Renal pelvis (tissue), 12 donors: ENCODE results near the gene ARRDC4. TPM values are rescaled to one million over a fixed set of nuclear protein-coding genes. Genes with fewer than 3 reads are reported as not detected.

ENCODE experiments used
- DNase-seq: peaks from one replicate; pipeline ENCODE4 v3.0.0-alpha.2; 2013
- long read RNA-seq, 16 experiments: transcript quantifications; one replicate each; lab custom pipeline, GENCODE V29; 2026
- polyA plus RNA-seq, 3 donors: library from polyadenylated mRNA; unstranded; fragments of 120-200 nt; gene quantifications; one replicate each; pipeline ENCODE4 v1.2.1, GENCODE V29; 2013; ENCODE audit not compliant: insufficient read length in 3 of 3

Gene ARRDC4, protein sequence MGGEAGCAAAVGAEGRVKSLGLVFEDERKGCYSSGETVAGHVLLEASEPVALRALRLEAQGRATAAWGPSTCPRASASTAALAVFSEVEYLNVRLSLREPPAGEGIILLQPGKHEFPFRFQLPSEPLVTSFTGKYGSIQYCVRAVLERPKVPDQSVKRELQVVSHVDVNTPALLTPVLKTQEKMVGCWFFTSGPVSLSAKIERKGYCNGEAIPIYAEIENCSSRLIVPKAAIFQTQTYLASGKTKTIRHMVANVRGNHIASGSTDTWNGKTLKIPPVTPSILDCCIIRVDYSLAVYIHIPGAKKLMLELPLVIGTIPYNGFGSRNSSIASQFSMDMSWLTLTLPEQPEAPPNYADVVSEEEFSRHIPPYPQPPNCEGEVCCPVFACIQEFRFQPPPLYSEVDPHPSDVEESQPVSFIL
- polyA plus RNA-seq = 10 to 100 TPM; 31.1 to 36.5 (median 33.6) TPM
- long read RNA-seq, donor 1, full-length matches to known transcripts = 10 of 10 reads
- long read RNA-seq, donor 1, partial matches to known transcripts = 0 of 10 reads
- long read RNA-seq, donor 1, other reads (novel, unspliced or antisense) = 0 of 10 reads
- long read RNA-seq, donor 2, full-length matches to known transcripts = 8 of 8 reads
- long read RNA-seq, donor 2, partial matches to known transcripts = 0 of 8 reads
- long read RNA-seq, donor 2, other reads (novel, unspliced or antisense) = 0 of 8 reads
- long read RNA-seq, donor 3, full-length matches to known transcripts = 4 of 30 reads
- long read RNA-seq, donor 3, partial matches to known transcripts = 26 of 30 reads
- long read RNA-seq, donor 3, other reads (novel, unspliced or antisense) = 0 of 30 reads
- long read RNA-seq, donor 4, full-length matches to known transcripts = 3 of 33 reads
- long read RNA-seq, donor 4, partial matches to known transcripts = 30 of 33 reads
- long read RNA-seq, donor 4, other reads (novel, unspliced or antisense) = 0 of 33 reads
- long read RNA-seq, donor 5, full-length matches to known transcripts = 2 of 2 reads
- long read RNA-seq, donor 5, partial matches to known transcripts = 0 of 2 reads
- long read RNA-seq, donor 5, other reads (novel, unspliced or antisense) = 0 of 2 reads
- long read RNA-seq, donor 6, full-length matches to known transcripts = 15 of 15 reads
- long read RNA-seq, donor 6, partial matches to known transcripts = 0 of 15 reads
- long read RNA-seq, donor 6, other reads (novel, unspliced or antisense) = 0 of 15 reads
- long read RNA-seq, donor 7, full-length matches to known transcripts = 12 of 17 reads
- long read RNA-seq, donor 7, partial matches to known transcripts = 5 of 17 reads
- long read RNA-seq, donor 7, other reads (novel, unspliced or antisense) = 0 of 17 reads
- long read RNA-seq, donor 8, full-length matches to known transcripts = 1 of 23 reads
- long read RNA-seq, donor 8, partial matches to known transcripts = 22 of 23 reads
- long read RNA-seq, donor 8, other reads (novel, unspliced or antisense) = 0 of 23 reads
- long read RNA-seq, donor 9, full-length matches to known transcripts = 6 of 57 reads
- long read RNA-seq, donor 9, partial matches to known transcripts = 51 of 57 reads
- long read RNA-seq, donor 9, other reads (novel, unspliced or antisense) = 0 of 57 reads
- long read RNA-seq, donor 10, full-length matches to known transcripts = 4 of 4 reads
- long read RNA-seq, donor 10, partial matches to known transcripts = 0 of 4 reads
- long read RNA-seq, donor 10, other reads (novel, unspliced or antisense) = 0 of 4 reads
- long read RNA-seq, donor 11, full-length matches to known transcripts = 6 of 6 reads
- long read RNA-seq, donor 11, partial matches to known transcripts = 0 of 6 reads
- long read RNA-seq, donor 11, other reads (novel, unspliced or antisense) = 0 of 6 reads
- long read RNA-seq, donor 12, full-length matches to known transcripts = 7 of 7 reads
- long read RNA-seq, donor 12, partial matches to known transcripts = 0 of 7 reads
- long read RNA-seq, donor 12, other reads (novel, unspliced or antisense) = 0 of 7 reads
- long read RNA-seq, donor 13, full-length matches to known transcripts = 4 of 4 reads
- long read RNA-seq, donor 13, partial matches to known transcripts = 0 of 4 reads
- long read RNA-seq, donor 13, other reads (novel, unspliced or antisense) = 0 of 4 reads
- long read RNA-seq, donor 14 = 0 reads
- long read RNA-seq, donor 15 = 0 reads
- long read RNA-seq, donor 16, full-length matches to known transcripts = 2 of 27 reads
- long read RNA-seq, donor 16, partial matches to known transcripts = 25 of 27 reads
- long read RNA-seq, donor 16, other reads (novel, unspliced or antisense) = 0 of 27 reads

DNA sequence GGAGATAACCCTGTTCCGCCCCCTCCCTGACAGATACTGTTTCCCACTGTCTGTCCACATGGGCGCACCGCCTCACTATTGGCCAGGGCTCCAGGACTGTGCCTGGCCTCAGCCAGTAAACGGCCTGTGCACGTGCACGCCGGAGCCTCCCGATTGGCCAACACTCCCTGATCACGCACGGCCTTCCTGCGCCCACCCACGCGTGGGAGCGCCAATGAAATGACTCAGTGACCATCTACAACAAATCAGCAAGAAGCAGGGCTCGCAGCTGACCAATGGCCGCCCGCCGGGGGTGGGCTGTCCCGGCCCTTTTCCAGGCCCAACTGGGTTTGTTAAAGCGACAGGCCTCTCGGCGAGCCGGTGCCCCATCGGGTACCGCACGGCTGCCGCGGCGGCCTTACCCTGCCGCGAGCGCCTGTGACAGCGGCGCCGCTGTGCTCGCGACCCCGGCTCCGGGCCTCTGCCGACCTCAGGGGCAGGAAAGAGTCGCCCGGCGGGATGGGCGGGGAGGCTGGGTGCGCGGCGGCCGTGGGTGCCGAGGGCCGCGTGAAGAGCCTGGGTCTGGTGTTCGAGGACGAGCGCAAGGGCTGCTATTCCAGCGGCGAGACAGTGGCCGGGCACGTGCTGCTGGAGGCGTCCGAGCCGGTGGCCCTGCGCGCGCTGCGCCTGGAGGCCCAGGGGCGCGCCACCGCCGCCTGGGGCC lies at the start of gene ARRDC4:
ARRDC4 (plus strand) TSS at position 340 of the 703 bp plus-strand sequence; CDS start at position 499, 159 bp downstream.
- peak; percentile 100 for DNase-seq

DNA sequence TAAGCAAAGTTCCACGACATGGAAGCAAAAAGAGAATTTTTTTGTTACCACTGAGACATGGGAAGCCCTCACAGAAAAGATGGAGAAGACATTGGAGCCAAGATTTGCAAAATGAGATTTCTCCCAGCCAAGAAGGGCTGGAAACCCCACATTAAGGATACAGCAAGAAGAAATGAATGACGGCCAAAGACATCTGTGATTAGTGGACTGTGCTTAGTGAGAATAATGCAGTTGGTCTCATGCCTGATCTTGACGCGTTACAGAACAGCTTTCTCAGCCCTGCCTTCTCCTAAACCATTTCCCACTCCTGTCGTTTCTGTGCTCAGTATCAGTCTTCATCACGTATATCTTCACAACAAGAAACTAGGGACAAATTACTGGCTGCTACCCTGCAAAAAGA lies 45.8 kb upstream of the ARRDC4 start:
- no peak for DNase-seq

DNA sequence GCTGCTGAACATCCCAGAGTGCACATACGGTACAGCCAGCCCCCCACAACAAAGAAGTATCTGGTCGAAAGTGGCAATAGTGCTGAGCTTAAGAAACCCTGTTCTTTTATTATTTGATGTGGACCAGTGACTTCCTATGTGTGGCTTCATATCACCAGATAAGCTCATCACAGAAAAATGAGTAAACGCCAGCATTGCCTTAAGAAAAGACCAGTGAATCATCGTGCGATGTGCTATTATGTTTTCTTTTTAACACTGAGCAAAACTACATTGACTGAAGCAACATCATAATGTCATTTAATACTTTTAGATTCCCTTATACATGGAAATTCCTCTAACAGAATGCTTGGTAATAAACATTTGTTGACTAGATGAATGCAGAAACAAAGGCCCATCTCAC lies 45.2 kb upstream of the ARRDC4 start:
- DNase-seq = no peak

DNA sequence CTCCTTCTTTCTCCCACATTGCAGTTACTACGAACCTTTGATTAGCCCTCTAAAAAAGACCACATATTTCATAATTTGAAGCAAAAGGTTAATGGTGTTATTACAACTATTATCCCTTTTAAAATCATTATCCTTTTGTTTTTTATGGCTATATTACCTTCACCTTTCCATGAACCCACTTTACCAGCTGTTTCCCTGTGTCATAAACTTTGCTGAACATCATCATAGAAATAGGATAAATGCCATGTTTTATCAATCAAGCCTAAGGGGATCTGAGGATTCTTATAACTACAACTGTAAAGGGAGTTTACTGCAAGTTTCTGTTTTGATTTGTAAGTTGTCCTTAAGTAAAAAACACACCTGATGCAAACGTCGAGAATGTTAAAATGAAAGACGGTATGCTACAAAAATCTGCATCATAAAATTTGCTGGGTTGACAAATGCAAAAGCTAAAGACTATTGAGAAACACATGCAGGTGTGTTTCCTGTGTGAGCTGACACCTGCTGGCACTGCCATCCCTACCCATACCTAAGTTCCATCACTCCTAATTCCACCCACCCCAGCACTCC lies 39.1 kb upstream of the ARRDC4 start:
- no peak for DNase-seq

DNA sequence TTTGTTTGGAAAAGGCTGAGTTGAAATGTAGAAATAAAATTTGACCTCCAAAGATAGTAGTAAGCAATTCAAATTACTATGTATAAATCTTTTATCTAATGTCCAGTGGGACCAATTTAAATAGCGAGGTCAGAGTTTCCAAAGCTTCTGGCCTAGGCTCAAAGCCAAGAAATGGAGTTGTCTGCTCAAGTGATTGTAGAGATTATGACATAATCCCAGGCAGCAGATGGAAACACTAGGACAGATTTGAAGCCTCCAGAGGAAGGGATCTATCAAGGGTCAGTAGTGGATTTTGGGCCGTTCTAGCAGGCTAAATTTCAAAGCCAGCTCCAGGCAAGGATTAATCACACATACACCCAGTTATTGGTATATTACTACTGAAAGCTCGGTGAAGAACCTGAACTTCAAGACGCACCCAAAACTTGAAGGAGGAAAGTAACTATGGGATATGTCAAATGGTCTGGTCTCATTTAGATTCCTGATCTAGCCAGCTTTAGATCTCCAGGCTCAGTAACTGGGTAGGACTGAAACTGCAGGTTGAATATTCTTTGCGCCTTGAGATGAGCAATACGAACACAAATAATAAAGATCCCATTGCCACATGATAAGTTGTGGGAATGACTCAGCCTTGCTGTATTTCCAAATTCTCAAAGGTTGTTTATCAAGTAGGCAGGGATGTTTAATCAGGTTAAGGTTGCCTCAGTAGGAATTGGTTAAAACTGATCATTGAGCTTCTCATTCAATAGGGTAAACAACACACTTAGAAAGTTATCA lies 30.9 kb upstream of the ARRDC4 start:
- no peak for DNase-seq

DNA sequence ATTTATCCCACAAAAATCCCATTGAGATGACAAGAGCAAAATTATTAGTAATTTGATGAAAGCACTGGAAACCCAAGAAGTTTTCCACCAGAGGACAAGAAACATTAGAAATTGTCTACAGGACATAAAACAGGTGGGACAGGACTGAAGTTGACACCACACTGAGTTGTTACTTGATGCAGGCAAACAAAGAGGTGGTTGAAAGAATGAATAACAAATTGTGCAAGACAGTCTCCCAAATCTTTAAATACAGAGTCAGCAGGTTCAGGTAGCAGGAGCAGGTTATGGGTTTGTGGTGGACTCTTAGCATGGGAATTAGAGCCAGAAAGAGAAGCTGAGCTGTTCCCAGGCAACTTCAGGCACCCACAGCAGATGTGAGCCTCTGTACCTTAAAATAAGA lies 30.3 kb upstream of the ARRDC4 start:
- DNase-seq = no peak

DNA sequence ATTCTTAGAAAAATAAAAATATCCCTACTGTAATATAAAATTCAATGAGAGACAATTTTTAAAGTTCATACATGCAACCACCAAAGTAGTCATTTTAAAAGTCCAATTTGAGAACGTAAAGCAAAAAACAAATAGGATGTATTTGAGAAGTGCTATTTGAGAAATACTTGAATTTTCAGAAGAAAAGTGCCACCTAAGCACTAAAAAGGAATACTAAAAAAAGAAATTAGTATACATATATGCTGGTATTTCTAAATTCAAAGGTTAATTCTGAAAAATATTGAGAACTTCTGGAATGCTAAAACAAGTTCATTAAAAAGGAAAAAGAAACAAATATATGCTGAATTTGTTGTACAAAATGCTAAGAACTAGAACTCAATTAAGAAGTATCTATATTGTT lies 29.2 kb upstream of the ARRDC4 start:
- DNase-seq = no peak

DNA sequence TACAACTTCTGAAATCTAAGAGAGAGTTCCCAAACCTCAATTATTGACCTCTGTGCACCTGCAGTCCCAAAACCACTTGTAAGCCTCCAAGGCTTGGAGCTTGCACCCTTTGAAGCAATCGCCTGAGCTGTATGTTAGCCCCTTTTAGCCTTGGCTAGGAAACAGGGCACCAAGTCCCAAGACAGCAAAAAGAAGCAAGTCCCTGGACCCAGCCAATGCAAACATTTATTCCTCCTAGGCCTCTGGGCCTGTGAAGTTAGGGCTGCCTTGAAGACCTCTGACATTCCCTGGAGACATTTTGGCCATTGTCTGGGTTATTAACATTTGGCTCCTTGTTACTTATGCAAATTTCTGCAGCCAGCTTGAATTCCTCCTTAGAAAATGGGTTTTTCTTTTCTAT lies 26.9 kb upstream of the ARRDC4 start:
- DNase-seq = no peak

DNA sequence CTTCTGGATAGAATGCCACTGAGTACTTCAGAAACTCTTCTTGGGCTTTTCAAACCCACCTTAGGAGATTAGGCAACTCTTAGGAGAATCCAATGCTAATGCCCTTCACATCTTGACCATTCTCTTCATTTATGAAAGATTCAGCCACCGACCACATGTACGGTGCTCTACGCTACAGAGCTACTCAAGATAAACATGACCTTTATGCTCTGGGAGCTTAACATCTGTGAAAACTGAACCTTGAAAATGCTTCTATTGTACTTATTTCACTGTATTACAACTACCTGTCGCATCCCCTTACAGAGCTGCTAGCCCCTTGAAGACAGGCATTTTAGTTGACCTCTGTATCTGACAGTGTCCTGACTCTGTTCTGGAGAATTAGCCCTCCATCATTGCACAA lies 19.5 kb upstream of the ARRDC4 start:
- no peak for DNase-seq

DNA sequence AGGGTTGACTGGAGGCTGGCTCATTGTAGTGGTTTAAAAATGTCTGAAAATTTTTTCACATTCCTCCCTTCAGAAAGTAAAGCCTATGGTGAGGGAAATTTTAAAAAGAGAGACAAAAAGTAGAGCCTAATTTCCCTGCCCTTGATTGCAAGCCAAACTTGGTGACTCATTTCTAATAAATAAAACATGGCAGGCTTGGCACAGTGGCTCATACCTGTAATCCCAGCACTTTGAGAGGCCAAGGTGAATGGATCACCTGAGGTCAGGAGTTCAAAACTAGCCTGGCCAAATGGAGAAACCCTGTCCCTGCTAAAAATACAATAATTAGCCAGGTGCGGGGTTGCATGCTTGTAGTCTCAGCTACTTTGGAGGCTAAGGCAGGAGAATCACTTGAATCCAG lies 18.9 kb upstream of the ARRDC4 start:
- no peak for DNase-seq

DNA sequence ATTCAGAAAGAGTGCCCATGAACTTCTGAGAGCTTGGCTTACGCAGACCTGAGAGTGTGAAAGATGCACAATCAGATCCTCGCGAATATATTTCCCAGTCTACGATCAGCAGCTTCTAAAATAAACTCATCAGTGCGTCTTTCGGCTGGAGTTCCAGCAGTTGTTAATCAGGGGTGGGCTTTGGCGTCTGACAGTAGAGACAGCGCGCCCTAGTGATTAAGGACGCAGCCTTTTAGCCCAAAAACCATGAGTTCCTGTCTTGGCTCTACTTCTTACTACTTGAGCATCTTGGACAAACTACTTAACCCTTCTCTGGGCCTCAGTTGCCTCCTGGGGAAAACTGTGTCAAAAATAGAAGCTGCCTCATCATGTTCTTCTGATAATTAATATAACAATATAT lies 15.8 kb upstream of the ARRDC4 start:
- no peak for DNase-seq

DNA sequence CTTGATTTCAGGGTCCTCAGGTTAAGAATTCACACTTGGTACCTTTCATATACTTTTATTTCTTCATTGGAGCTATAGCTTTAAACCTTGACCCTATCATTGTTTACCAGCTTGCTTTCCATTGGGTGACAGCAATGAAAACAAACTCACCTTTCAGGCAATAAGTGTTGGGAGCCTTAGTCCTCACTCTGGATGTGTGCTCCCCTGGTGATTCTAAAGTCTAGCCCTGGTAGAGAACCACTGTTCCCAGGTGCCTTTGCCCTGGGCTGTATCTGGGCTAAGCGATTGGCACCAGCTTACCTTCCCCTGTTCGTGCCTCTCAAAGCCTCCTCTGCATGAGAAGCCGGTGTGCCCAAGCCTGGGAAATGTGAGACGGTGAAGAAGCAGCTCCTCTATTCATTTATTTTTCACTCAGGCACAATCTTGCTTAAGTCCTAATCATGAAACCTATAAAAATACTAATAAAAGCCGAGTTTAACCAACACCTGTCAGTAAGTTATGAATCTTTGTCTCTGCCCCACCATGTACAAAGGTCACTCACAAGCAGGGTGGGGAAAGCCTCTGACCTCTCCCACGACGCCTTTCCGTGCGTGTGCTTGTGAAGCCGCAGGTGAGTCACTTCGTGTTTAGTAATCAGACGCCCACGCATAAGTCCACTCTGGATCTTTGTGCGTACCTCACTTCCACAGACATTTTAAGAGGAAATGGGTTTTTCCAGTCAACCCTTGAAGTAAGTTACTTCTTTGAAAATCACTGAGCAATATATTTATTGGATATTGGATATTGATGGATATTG lies 12.8 kb upstream of the ARRDC4 start:
- DNase-seq = no peak

DNA sequence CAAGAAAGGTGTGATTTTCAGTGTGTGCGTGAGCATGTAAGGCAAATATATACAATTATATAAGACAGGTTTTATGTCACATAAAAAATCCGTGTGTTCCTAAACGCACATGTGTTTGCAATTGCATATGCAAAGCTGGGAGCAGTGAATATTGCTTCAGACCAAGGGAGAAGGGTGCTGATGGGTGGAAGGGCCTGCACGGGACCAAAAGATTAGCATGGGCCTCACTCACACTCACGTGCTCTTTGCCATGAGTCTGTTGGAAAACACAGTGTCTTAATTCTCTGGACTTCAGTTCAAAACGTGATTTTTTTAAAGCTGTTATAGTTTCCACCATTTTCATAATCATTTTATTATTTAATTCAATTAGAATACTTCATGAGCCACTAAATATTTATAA lies 7.2 kb upstream of the ARRDC4 start:
- DNase-seq = no peak

DNA sequence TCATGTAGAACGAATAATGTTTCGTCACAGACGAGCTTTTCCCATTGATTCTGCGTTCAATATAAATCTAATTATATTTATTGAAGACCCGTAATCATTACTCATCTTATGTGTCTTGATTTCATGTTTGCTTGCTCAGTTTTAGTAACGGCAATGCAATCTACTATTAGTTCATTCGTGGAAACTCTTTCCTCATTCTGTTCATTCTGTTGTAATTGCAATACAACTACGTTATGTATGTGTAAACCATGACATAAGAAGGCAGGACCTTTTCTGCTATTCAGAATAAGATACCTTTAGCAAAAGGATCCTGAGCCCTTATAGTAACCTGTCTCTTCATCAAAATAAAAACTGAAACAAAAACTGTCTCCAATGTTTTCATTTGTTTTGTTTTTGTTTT lies 6.8 kb upstream of the ARRDC4 start:
- DNase-seq = no peak

DNA sequence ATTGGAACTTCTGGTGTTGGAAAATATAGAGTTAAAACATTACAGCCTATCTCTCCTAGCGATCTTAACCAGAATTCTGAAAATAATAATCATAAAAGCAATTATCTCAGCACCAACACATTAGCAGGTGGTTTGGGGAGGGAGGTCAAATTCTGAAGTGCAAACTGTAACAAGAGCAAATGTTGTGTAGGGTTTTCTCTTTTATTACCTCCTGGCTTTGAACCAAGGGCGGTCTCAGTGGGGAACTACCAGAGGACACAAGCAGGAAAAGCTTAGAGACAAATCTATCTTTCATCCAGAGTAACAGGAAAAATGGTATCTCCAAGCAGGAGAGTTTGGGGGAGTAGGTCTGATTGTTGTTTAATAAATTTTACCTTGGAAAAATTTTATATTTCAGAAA lies 5.5 kb upstream of the ARRDC4 start:
- no peak for DNase-seq

DNA sequence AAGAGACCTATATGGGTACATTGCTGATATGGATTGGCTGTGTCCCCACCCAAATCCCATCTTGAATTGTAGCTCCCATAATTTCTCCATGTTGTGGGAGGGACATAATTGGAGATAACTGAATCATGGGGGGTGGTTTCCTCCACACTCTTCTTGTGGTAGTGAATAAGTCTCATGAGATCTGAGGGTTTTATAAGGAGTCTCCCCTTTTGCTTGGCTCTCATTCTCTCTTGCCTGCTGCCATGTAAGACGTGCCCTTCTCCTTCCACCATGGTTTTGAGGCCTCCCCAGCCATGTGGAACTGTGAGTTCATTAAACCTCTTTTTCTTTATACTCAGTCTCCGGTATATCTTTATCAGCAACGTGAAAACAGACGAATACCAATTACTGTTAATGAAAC lies 5.0 kb upstream of the ARRDC4 start:
- DNase-seq = no peak

DNA sequence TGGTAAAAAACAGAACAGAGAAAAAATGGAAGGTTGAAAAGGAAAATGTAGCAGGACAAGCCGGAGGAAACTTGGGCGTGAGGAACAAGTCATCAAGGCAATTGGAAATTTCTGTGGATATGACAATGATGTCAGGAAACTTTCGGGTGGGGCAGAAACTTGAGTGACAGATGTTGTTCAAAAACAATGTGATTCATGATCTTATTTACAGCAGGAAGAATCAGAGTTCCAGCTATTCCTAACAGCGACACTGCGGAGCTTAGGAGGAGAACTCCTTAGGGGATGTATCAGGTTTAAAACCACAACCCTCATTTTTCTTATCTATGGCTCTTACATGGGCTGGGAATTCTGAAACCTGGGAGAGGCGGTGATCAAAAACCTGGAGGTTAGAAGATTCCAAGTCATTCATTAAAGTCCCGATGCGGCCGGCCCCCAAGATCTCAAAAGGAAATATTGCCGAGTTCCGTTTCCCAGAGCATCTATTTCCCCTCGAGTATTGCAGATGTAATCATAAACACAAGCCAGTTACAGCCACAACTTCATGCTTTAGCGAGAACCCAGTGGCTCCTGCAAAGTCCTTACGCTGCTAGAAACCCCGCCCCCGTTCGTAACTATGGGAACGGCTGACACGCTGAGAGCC lies 659 bp upstream of the ARRDC4 start:
- DNase-seq = no peak
